Neural cell (in vitro differentiated cells): ENCODE results near the gene LRRC46.

Source experiments
- POLR2AphosphoS5 ChIP-seq: IDR thresholded peaks from 2 replicates; pipeline ENCODE4 v1.6.1; 2012
- SMC3 ChIP-seq: fragments of 450-650 bp; conservative IDR thresholded peaks from 2 replicates; pipeline ENCODE4 v1.6.1; 2014; ENCODE audit warnings: antibody characterized with exemption, mild to moderate bottlenecking, moderate library complexity; ENCODE audit not compliant: poor library complexity
- TAF1 ChIP-seq: IDR thresholded peaks from 2 replicates; pipeline ENCODE4 v1.6.1; 2012; ENCODE audit warnings: low read depth
- TF ChIP-seq, protein P1 (sequence below): fragments of 450-650 bp; IDR thresholded peaks from 2 replicates; pipeline ENCODE4 v1.5.1; 2014; ENCODE audit warnings: antibody characterized with exemption, mild to moderate bottlenecking, moderate library complexity; ENCODE audit not compliant: poor library complexity, severe bottlenecking

DNA sequence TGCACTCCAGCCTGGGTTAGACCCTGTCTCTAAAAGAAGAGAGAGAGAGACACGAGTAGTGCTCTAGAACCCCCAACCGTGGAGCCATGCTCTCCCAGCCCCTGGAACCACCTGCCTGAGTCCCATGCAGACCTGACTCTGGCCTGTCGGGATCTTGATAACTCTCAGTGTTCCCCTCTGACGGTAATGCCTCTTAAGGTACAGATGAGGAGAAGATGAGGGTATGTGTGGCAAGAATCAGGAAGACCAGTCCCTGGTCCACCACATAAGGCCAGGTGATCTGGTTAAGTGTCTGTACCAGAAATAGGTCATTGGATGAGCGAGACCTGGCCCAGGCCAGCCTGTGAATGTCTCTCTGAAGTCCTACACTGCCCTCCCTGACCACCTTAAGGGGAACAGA is 28.3 kb upstream of the LRRC46 start:
- TF ChIP-seq, protein P1, sequence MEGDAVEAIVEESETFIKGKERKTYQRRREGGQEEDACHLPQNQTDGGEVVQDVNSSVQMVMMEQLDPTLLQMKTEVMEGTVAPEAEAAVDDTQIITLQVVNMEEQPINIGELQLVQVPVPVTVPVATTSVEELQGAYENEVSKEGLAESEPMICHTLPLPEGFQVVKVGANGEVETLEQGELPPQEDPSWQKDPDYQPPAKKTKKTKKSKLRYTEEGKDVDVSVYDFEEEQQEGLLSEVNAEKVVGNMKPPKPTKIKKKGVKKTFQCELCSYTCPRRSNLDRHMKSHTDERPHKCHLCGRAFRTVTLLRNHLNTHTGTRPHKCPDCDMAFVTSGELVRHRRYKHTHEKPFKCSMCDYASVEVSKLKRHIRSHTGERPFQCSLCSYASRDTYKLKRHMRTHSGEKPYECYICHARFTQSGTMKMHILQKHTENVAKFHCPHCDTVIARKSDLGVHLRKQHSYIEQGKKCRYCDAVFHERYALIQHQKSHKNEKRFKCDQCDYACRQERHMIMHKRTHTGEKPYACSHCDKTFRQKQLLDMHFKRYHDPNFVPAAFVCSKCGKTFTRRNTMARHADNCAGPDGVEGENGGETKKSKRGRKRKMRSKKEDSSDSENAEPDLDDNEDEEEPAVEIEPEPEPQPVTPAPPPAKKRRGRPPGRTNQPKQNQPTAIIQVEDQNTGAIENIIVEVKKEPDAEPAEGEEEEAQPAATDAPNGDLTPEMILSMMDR: no peak
- TF ChIP-seq POLR2AphosphoS5: no peak
- no peak for TF ChIP-seq TAF1
- no peak for TF ChIP-seq SMC3
